GM12878 (cell line): ENCODE results near the gene HDAC5. TPM values are rescaled to one million over a fixed set of nuclear protein-coding genes. Genes with fewer than 3 reads are reported as not detected.

Experiments used
- ASH2L ChIP-seq: fragments of 300-600, 200-600 bp; sonication (generic); IDR thresholded peaks from 2 replicates; pipeline ENCODE4 v1.6.1; 2017; ENCODE audit warnings: low read depth, mild to moderate bottlenecking, borderline replicate concordance
- ATF7 ChIP-seq: fragments of 450-650 bp; IDR thresholded peaks from 2 replicates; pipeline ENCODE4 v1.6.1; 2016; ENCODE audit warnings: low read depth, mild to moderate bottlenecking
- BHLHE40 ChIP-seq, 2 experiments: fragments of 450-650 bp in 1 of 2; IDR thresholded peaks; 2 replicates each; pipeline ENCODE4 v1.6.1; 2011 to 2017; ENCODE audit warnings: low read depth in 2 of 2, borderline replicate concordance in 1 of 2, improper control_type of control experiment in 1 of 2, low read length in 1 of 2, mild to moderate bottlenecking in 1 of 2
- ESRRA ChIP-seq: IDR thresholded peaks from 2 replicates; pipeline ENCODE4 v1.6.1; 2012; ENCODE audit warnings: mild to moderate bottlenecking, low read length, improper control_type of control experiment
- EZH2 ChIP-seq: IDR thresholded peaks from 2 replicates; pipeline ENCODE4 v1.6.1; 2012; ENCODE audit warnings: low read depth, mild to moderate bottlenecking, control low read depth, inconsistent platforms, low read length, borderline replicate concordance; ENCODE audit not compliant: control insufficient read depth
- FOS ChIP-seq: IDR thresholded peaks from 3 replicates; pipeline ENCODE4 v1.6.1; 2011; ENCODE audit warnings: borderline replicate concordance; ENCODE audit not compliant: insufficient read length; ENCODE audit errors: extremely low read depth
- FOXM1 ChIP-seq: IDR thresholded peaks from 2 replicates; pipeline ENCODE4 v1.6.1; 2012; ENCODE audit warnings: low read depth, mild to moderate bottlenecking, inconsistent platforms, low read length, moderate library complexity
- HDAC6 ChIP-seq: fragments of 200-600 bp; sonication (generic); IDR thresholded peaks from one replicate; pipeline ENCODE4 v1.8.0; 2017; ENCODE audit warnings: antibody characterized with exemption; ENCODE audit not compliant: unreplicated experiment
- JUNB ChIP-seq: IDR thresholded peaks from 2 replicates; pipeline ENCODE4 v1.6.1; 2016; ENCODE audit warnings: antibody characterized with exemption, mild to moderate bottlenecking
- MTA2 ChIP-seq: fragments of 450-650 bp; IDR thresholded peaks from 2 replicates; pipeline ENCODE4 v1.6.1; 2016; ENCODE audit warnings: low read depth, mild to moderate bottlenecking, moderate library complexity
- NFIC ChIP-seq: IDR thresholded peaks from 2 replicates; pipeline ENCODE4 v1.6.1; 2012; ENCODE audit warnings: low read depth, mild to moderate bottlenecking, inconsistent platforms, low read length, moderate library complexity
- NFXL1 ChIP-seq: fragments of 450-650 bp; IDR thresholded peaks from 2 replicates; pipeline ENCODE4 v1.6.1; 2017; ENCODE audit warnings: antibody characterized with exemption, mild to moderate bottlenecking, borderline replicate concordance
- NR2C2 ChIP-seq: IDR thresholded peaks from 2 replicates; pipeline ENCODE4 v1.6.1; 2011; ENCODE audit warnings: borderline replicate concordance, low read depth; ENCODE audit not compliant: control insufficient read depth, insufficient read length
- NR2F1 ChIP-seq: fragments of 450-650 bp; conservative IDR thresholded peaks from 2 replicates; pipeline ENCODE4 v1.6.1; 2017; ENCODE audit warnings: mild to moderate bottlenecking
- PAX5 ChIP-seq: IDR thresholded peaks from 2 replicates; pipeline ENCODE4 v1.6.1; 2011; ENCODE audit warnings: low read depth, low read length, borderline replicate concordance
- PKNOX1 ChIP-seq: fragments of 450-650 bp; IDR thresholded peaks from 2 replicates; pipeline ENCODE4 v1.6.1; 2016; ENCODE audit warnings: mild to moderate bottlenecking
- POU2F2 ChIP-seq: IDR thresholded peaks from 3 replicates; pipeline ENCODE4 v1.6.1; 2011; ENCODE audit warnings: low read depth, mild to moderate bottlenecking, low read length, borderline replicate concordance
- RAD51 ChIP-seq: fragments of 450-650 bp; IDR thresholded peaks from 2 replicates; pipeline ENCODE4 v1.6.1; 2016; ENCODE audit warnings: moderate library complexity, mild to moderate bottlenecking, inconsistent platforms
- RUNX3 ChIP-seq: IDR thresholded peaks from 2 replicates; pipeline ENCODE4 v1.6.1; 2012; ENCODE audit warnings: low read length, inconsistent platforms
- SIX5 ChIP-seq: IDR thresholded peaks from 2 replicates; pipeline ENCODE4 v1.6.1; 2011; ENCODE audit warnings: mild to moderate bottlenecking, low read depth, low read length, moderate library complexity; ENCODE audit not compliant: severe bottlenecking
- SP1 ChIP-seq: IDR thresholded peaks from one replicate; pipeline ENCODE4 v1.6.1; 2011; ENCODE audit warnings: low read depth, low read length
- SPI1 ChIP-seq: IDR thresholded peaks from 2 replicates; pipeline ENCODE4 v1.6.1; 2011; ENCODE audit warnings: low read depth, mild to moderate bottlenecking, low read length, moderate library complexity, borderline replicate concordance; ENCODE audit not compliant: insufficient read depth
- SUZ12 ChIP-seq: fragments of 200-600 bp; sonication (generic); IDR thresholded peaks from one replicate; pipeline ENCODE4 v1.6.1; 2018; ENCODE audit warnings: antibody characterized with exemption, mild to moderate bottlenecking; ENCODE audit not compliant: unreplicated experiment
- USF1 ChIP-seq: IDR thresholded peaks from 2 replicates; pipeline ENCODE4 v1.6.1; 2011; ENCODE audit warnings: borderline replicate concordance, low read depth, mild to moderate bottlenecking, moderate library complexity, mixed read lengths, low read length; ENCODE audit not compliant: insufficient read depth; ENCODE audit errors: extremely low read length
- ZBTB11 ChIP-seq: fragments of 450-650 bp; formaldehyde crosslinking; IDR thresholded peaks from 2 replicates; pipeline ENCODE4 v1.5.0; 2022; ENCODE audit warnings: mild to moderate bottlenecking, missing genetic modification characterization
- ZNF217 ChIP-seq: fragments of 450-650 bp; IDR thresholded peaks from 2 replicates; pipeline ENCODE4 v1.6.1; 2017; ENCODE audit warnings: antibody characterized with exemption, mild to moderate bottlenecking
- ZNF24 ChIP-seq: fragments of 450-650 bp; IDR thresholded peaks from 2 replicates; pipeline ENCODE4 v1.6.1; 2017; ENCODE audit warnings: antibody characterized with exemption, mild to moderate bottlenecking
- ZNF274 ChIP-seq: IDR thresholded peaks from one replicate; pipeline ENCODE4 v1.8.0; 2011; ENCODE audit not compliant: insufficient read length, insufficient read depth
- polyA plus RNA-seq, 11 experiments: library from polyadenylated mRNA; depleted of rRNA in 4 of 11; unstranded in 6 of 11; stranded (reverse) in 5 of 11; fragments of >200 nt; fragmentation: Nextera tagmentation in 4 of 11; fragmentation: Illumina TruSeq in 1 of 11; extraction: Ambion mirVana in 4 of 11; extraction: Trizol in 1 of 11; gene quantifications; 1 replicate in 1 of 11; 2 replicates in 10 of 11; pipeline versions ENCODE4 v1.2.1 to v1.2.3, GENCODE V29; 2011 to 2016; ENCODE audit warnings: inconsistent platforms in 2 of 11, missing spikeins in 2 of 11, low read depth in 1 of 11
- total RNA-seq, 4 experiments: library from RNA; depleted of rRNA in 3 of 4; stranded (reverse); fragments of >200 nt in 3 of 4; fragmentation: Illumina TruSeq in 1 of 4; extraction: Trizol in 1 of 4; gene quantifications; 2 replicates each; pipeline versions ENCODE4 v1.2.1 to v1.2.3, GENCODE V29; 2013 to 2021

HDAC5 gene
- total and polyA plus RNA-seq, 10 of the 15 experiments (the other 5 are each of a cell fraction or from before 2014, with no cell fraction given): 1.1 to 58.0 (median 27.3) TPM

GRCh38 chr17:44159519-44160210, 36.2 kb upstream of the HDAC5 start (continued):
- TF ChIP-seq ZNF217 (no peak), SUZ12 (no peak), SPI1 (no peak), PAX5 (no peak), FOS (no peak), RAD51 (peak; percentile 92), NR2C2 (no peak), EZH2 (no peak), BHLHE40 (IDR thresholded peaks at IDR 0.05; ENCODE audit: borderline replicate concordance in 1 of 2, low read depth in 2 of 2, low read length in 1 of 2) (peak; percentile 92 to 95), MTA2 (no peak), ATF7 (no peak), FOXM1 (no peak), HDAC6 (no peak), PKNOX1 (no peak), USF1 (peak; percentile 36), POU2F2 (no peak), ASH2L (no peak), ZNF274 (no peak), NFXL1 (no peak), NFIC (peak; percentile 18; the same call in 1 of the 2 replicates), ZNF24 (no peak), NR2F1 (no peak), RUNX3 (peak; percentile 75), ESRRA (no peak), SP1 (no peak), ZBTB11 (CRISPR knock-in tag) (no peak), SIX5 (no peak), JUNB (peak; percentile 71)
